Mucosa of rectum (tissue), 2 donors: ENCODE results near the gene HLF.

ENCODE experiments used
- H3K27ac ChIP-seq, 2 donors: one replicate each; pipeline ENCODE4 v1.7.0; 2013; ENCODE audit warnings: inconsistent platforms in 2 of 2, low read depth in 2 of 2, low read length in 2 of 2
- H3K27me3 ChIP-seq, 2 donors: one replicate each; pipeline ENCODE4 v1.7.0; 2013; ENCODE audit warnings: low read length in 2 of 2; ENCODE audit not compliant: control insufficient read depth in 2 of 2, insufficient read depth in 2 of 2
- H3K36me3 ChIP-seq, 2 donors: one replicate each; pipeline ENCODE4 v1.7.0; 2013; ENCODE audit warnings: low read length in 2 of 2; ENCODE audit not compliant: control insufficient read depth in 2 of 2, insufficient read depth in 2 of 2
- H3K4me1 ChIP-seq, 2 donors: one replicate each; pipeline ENCODE4 v1.7.0; 2013; ENCODE audit warnings: low read length in 2 of 2, mild to moderate bottlenecking in 1 of 2; ENCODE audit not compliant: control insufficient read depth in 2 of 2, insufficient read depth in 2 of 2
- H3K4me3 ChIP-seq, 2 donors: one replicate each; pipeline ENCODE4 v1.7.0; 2013; ENCODE audit warnings: low read length in 2 of 2
- H3K9ac ChIP-seq, 2 donors: one replicate each; pipeline ENCODE4 v1.7.0; 2013; ENCODE audit warnings: low read length in 2 of 2, low read depth in 1 of 2, mild to moderate bottlenecking in 1 of 2
- H3K9me3 ChIP-seq, 2 donors: one replicate each; pipeline ENCODE4 v1.7.0; 2013; ENCODE audit warnings: low read length in 2 of 2; ENCODE audit not compliant: control insufficient read depth in 2 of 2
- donor health status: healthy.
- donor health status: Normal muscosa, but diverticular disease.

HLF gene

DNA sequence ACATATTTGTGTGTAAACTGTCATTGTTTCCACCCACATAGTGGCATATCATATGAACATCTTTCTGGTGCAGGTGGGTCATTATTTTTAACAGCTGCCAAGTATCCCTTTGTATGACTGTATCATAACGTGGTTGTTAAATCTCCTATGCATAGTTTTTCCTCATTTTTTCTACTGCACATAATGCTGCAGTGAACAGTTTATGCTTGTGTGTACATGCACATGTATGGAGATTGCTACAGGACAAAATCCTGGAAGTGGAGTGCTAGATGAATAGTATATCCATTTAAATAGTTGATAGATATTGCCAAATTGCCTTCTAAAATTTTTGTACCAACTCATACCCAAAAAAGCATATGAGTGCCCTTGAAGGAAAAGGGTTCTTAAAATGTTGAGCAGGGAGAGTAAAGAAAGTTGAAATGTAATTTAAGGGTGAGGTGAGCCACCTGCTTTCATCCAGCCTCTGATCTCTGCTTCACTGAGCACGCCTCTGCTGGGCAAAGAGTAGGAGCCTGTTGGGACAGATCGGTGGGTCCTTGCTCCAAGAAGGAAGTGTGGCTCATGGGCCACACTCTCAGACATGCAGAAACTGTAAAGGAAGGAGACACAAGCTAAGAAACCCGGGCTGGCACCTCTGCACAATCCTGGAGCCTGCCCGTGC, 55.3 kb downstream of the HLF start:
- Histone ChIP-seq H3K9me3 (no peaks in the 10 kb centered on the region), H3K9ac (no peak overlapping the region), H3K27me3 (no peaks in the 10 kb centered on the region), H3K4me3 (no peak overlapping the region), H3K36me3 (no peaks in the 10 kb centered on the region), H3K4me1 (no peaks in the 10 kb centered on the region), H3K27ac (no peak overlapping the region)

DNA sequence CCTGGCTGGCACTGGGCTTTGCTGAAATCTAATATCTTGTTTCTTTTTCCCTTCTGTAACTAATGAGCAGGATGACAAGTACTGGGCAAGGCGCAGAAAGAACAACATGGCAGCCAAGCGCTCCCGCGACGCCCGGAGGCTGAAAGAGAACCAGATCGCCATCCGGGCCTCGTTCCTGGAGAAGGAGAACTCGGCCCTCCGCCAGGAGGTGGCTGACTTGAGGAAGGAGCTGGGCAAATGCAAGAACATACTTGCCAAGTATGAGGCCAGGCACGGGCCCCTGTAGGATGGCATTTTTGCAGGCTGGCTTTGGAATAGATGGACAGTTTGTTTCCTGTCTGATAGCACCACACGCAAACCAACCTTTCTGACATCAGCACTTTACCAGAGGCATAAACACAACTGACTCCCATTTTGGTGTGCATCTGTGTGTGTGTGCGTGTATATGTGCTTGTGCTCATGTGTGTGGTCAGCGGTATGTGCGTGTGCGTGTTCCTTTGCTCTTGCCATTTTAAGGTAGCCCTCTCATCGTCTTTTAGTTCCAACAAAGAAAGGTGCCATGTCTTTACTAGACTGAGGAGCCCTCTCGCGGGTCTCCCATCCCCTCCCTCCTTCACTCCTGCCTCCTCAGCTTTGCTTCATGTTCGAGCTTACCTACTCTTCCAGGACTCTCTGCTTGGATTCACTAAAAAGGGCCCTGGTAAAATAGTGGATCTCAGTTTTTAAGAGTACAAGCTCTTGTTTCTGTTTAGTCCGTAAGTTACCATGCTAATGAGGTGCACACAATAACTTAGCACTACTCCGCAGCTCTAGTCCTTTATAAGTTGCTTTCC, 56.0 kb downstream of the HLF start:
- no peak overlapping the region for H3K4me3 ChIP-seq
- H3K36me3 ChIP-seq, result no peaks in the 10 kb centered on the region
- no peaks in the 10 kb centered on the region for H3K27me3 ChIP-seq
- H3K9ac ChIP-seq, result no peak overlapping the region
- H3K27ac ChIP-seq, result no peak overlapping the region
- H3K9me3 ChIP-seq, result no peaks in the 10 kb centered on the region
- no peaks in the 10 kb centered on the region for H3K4me1 ChIP-seq

DNA sequence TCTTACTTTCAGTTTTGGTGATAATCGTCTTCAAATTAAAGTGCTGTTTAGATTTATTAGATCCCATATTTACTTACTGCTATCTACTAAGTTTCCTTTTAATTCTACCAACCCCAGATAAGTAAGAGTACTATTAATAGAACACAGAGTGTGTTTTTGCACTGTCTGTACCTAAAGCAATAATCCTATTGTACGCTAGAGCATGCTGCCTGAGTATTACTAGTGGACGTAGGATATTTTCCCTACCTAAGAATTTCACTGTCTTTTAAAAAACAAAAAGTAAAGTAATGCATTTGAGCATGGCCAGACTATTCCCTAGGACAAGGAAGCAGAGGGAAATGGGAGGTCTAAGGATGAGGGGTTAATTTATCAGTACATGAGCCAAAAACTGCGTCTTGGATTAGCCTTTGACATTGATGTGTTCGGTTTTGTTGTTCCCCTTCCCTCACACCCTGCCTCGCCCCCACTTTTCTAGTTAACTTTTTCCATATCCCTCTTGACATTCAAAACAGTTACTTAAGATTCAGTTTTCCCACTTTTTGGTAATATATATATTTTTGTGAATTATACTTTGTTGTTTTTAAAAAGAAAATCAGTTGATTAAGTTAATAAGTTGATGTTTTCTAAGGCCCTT, 56.8 kb downstream of the HLF start:
- H3K4me1 ChIP-seq, result no peaks in the 10 kb centered on the region
- no peak overlapping the region for H3K9ac ChIP-seq
- H3K36me3 ChIP-seq, result no peaks in the 10 kb centered on the region
- H3K27ac ChIP-seq, result no peak overlapping the region
- H3K4me3 ChIP-seq, result no peak overlapping the region
- H3K27me3 ChIP-seq, result no peaks in the 10 kb centered on the region
- H3K9me3 ChIP-seq, result no peaks in the 10 kb centered on the region

DNA sequence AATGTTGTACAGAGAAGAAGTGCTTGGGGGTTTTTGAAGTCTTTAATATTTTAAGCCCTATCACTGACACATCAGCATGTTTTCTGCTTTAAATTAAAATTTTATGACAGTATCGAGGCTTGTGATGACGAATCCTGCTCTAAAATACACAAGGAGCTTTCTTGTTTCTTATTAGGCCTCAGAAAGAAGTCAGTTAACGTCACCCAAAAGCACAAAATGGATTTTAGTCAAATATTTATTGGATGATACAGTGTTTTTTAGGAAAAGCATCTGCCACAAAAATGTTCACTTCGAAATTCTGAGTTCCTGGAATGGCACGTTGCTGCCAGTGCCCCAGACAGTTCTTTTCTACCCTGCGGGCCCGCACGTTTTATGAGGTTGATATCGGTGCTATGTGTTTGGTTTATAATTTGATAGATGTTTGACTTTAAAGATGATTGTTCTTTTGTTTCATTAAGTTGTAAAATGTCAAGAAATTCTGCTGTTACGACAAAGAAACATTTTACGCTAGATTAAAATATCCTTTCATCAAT, 57.8 kb downstream of the HLF start:
- H3K4me1 ChIP-seq, result no peaks in the 10 kb centered on the region
- H3K36me3 ChIP-seq, result no peaks in the 10 kb centered on the region
- no peak overlapping the region for H3K27ac ChIP-seq
- H3K4me3 ChIP-seq, result no peak overlapping the region
- H3K27me3 ChIP-seq, result no peaks in the 10 kb centered on the region
- no peaks in the 10 kb centered on the region for H3K9me3 ChIP-seq
- no peak overlapping the region for H3K9ac ChIP-seq

DNA sequence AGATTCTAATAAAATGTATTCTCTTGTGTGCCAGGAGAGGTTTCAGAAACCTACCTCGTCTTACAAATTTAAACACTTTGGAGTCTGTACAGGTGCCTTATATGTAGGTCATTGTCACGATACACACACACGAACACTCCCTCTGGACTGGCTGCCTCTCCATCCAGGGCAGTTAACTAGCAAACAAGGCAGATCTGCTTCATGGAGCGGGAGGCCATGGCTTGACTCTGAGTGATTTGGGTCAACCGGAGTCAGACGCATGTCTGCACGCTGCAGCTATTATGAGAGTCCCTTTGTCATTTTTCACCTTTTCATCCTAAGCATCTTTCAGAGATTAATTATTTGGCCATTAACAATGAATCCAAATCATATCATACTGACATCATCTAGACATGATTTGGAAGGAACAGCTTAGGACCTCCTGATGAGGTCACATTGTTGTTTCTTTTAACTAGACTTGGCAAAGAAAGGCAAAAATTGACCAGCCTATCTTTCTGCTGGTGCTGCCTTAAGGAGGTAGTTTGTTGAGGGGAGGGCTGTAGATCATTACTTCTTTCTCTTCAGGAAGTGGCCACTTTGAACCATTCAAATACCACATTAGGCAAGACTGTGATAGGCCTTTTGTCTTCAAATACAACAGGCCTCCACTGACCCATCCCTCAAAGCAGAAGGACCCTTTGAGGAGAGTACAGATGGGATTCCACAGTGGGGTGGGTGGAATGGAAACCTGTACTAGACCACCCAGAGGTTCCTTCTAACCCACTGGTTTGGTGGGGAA, 58.9 kb downstream of the HLF start:
- H3K9ac ChIP-seq, result no peak overlapping the region
- no peaks in the 10 kb centered on the region for H3K36me3 ChIP-seq
- H3K9me3 ChIP-seq, result no peaks in the 10 kb centered on the region
- H3K27ac ChIP-seq, result no peak overlapping the region
- no peaks in the 10 kb centered on the region for H3K4me1 ChIP-seq
- no peaks in the 10 kb centered on the region for H3K27me3 ChIP-seq
- H3K4me3 ChIP-seq, result no peak overlapping the region

DNA sequence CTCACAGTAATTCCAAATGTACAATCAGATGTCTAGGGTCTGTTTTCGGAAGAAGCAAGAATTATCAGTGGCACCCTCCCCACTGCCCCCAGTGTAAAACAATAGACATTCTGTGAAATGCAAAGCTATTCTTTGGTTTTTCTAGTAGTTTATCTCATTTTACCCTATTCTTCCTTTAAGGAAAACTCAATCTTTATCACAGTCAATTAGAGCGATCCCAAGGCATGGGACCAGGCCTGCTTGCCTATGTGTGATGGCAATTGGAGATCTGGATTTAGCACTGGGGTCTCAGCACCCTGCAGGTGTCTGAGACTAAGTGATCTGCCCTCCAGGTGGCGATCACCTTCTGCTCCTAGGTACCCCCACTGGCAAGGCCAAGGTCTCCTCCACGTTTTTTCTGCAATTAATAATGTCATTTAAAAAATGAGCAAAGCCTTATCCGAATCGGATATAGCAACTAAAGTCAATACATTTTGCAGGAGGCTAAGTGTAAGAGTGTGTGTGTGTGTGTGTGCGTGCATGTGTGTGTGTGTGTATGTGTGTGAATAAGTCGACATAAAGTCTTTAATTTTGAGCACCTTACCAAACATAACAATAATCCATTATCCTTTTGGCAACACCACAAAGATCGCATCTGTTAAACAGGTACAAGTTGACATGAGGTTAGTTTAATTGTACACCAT, 59.7 kb downstream of the HLF start:
- Histone ChIP-seq H3K9me3 (no peaks in the 10 kb centered on the region), H3K4me1 (no peaks in the 10 kb centered on the region), H3K27ac (no peak overlapping the region), H3K9ac (no peak overlapping the region), H3K27me3 (no peaks in the 10 kb centered on the region), H3K36me3 (no peaks in the 10 kb centered on the region), H3K4me3 (no peak overlapping the region)

DNA sequence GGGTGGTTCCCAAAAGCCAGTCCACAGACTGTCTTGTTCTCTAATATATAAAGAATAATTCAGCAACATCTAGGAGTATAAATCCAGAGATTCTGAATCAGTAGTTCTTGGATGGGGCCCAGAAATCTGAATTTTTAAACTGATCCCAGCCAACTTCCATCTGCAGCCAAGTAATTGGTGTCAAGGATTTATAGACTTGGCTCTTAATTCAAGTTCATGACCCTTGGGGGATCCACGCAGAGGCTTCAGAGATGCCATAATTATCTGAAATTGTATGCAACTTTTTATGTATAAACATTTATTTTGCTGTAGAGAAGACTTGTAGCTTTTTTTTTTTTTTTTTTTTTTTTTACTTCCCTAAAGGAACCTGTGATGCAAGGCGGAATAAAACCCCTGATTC, 60.6 kb downstream of the HLF start:
- H3K27me3 ChIP-seq, result no peaks in the 10 kb centered on the region
- H3K4me3 ChIP-seq, result no peak overlapping the region
- H3K36me3 ChIP-seq, result no peaks in the 10 kb centered on the region
- no peak overlapping the region for H3K27ac ChIP-seq
- no peaks in the 10 kb centered on the region for H3K4me1 ChIP-seq
- H3K9ac ChIP-seq, result no peak overlapping the region
- H3K9me3 ChIP-seq, result no peaks in the 10 kb centered on the region

DNA sequence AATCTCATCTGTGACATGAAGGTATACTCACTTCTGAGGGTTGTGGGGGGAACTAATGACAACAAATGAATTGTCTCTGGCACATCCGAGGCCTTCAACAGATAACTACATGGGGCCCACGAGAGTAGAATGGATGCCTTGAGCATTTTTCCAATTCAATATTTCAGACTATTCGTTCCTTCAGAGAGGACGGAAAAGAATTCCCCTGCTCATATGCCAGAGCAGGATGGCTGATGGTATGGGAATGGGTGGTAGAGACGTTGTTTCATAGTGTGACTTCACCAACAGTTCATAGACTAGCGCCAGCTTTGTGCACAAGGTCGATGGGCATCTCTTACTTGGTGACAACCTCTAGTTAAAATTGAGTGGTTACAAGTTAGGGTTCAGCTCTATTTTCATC, 61.3 kb downstream of the HLF start:
- H3K27me3 ChIP-seq, result no peaks in the 10 kb centered on the region
- H3K4me1 ChIP-seq, result no peaks in the 10 kb centered on the region
- no peak overlapping the region for H3K4me3 ChIP-seq
- no peaks in the 10 kb centered on the region for H3K9me3 ChIP-seq
- no peak overlapping the region for H3K27ac ChIP-seq
- no peaks in the 10 kb centered on the region for H3K36me3 ChIP-seq
- no peak overlapping the region for H3K9ac ChIP-seq

DNA sequence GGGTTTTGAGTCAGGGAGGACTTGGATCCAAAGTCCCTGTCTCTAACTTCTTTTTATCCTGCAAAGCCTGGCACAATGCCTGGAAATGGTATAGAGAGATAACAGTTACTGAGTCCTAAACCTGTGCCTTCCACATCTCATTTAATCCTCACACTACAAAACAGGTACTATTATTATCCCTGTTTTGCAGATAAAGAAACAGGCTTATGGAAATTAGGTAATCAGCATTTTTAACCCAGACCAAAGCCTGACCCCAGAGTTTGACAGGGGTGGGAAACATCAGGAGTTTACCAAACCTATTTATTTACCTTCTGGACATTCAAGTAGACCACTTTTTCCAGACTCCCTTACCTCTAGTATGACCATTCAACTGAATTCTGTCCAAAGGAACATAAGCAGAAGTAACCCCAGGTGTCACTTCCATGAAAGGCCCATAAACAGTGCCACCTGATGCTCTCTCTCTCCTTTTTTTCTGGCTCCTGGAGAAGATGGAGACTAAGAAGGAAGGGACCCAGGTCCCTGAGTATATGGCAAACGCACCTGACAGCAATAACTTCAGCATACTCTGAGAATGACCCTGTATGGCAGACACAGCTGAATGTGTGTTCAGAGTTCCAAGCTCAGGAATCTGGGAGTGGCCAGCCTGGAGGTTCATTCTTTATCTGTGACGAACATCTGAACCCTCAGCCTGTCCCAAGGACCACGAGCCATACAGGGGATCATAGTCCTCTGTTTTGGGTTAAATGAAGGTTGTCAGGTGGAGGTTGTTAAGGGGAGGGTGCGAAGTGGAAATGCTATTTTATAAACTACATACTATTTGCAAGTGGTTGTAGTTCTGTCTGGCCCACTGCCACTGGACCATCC, 62.7 kb downstream of the HLF start:
- H3K9ac ChIP-seq, result no peak overlapping the region
- no peak overlapping the region for H3K4me3 ChIP-seq
- H3K27me3 ChIP-seq, result no peaks in the 10 kb centered on the region
- peaks cover 0 to 4% of the 10 kb centered on the region in 2 donors for H3K4me1 ChIP-seq
- no peak overlapping the region for H3K27ac ChIP-seq
- no peaks in the 10 kb centered on the region for H3K9me3 ChIP-seq
- no peaks in the 10 kb centered on the region for H3K36me3 ChIP-seq
